ENCODE data around the gene AMMECR1.
A peak's percentile ranks its signal among the peaks of the same experiment; 100 is the strongest.
"Not testable (repeated sequence)": the region's sequence is repeated elsewhere in the genome, so short reads cannot be mapped to it uniquely, and the experiment has no call there.

Gene AMMECR1

DNA sequence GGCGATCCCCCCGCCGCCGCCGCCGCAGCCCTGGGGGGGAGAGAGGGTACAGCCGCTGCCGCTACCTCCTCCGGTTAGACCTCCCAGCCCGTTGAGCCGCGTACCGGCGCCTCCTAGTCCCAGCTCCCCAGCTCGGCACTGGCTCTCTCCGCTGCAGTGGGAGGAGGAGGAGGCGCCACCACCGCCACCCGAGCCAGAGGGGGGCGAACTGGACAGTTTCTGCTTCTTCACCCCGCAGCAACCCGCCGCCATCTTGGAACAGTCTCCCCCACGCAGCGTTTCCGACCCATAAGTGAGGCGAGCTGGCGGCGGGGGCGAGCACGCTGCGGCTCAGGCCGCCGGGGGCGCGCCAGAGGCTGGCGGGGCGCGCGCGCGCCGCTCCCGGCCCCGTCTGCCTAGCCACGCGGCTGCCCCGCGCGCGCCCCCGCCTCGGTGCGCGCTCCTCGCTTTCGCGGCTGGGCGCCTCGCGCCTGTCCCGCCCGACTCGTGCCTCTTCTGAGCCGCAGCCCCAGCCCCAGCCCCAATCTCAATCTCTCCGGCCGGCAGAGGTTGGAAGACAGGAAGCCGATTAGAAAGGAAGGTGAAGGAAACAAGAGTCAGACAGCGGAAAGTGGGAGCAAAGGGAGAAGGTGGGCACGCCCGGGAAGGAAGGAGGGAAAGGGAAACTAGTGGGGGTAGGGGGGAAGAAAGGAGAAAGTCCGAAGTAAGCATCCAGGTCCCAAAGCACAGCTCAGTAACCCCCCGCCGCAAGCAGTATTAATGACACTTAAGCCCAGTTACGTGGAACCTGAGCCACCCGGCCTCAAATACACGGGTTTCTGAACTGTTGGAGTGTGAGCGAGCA, at the start of gene AMMECR1:
Gene AMMECR1, minus strand, starts transcription at position 266 of the 844 bp plus-strand sequence. Its CDS starts 14 bp downstream, at position 252.
- DNase-seq = no peak

- no peak for DNase-seq
These were observed 45.4 kb upstream of the AMMECR1 start for GRCh38 chrX:110363244-110363643.

DNA sequence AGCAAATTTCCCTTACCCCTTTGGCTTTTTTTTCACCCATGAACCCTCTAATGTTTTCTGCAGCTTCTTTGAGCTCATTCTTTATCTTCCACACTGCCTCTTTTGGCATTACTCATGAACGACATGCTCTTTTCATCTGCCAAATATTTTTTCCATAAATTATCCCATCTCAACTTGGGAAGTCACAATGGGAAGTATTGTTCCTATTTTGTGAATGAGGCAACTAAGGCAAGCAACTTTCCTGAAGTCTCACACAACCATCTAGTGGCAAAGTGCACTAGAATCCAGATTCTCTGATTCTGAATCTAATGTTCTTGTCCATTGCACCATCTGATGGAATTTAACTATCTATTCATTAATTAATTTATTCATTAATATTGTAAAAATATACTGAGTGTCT, 41.4 kb upstream of the AMMECR1 start:
- no peak for DNase-seq

DNA sequence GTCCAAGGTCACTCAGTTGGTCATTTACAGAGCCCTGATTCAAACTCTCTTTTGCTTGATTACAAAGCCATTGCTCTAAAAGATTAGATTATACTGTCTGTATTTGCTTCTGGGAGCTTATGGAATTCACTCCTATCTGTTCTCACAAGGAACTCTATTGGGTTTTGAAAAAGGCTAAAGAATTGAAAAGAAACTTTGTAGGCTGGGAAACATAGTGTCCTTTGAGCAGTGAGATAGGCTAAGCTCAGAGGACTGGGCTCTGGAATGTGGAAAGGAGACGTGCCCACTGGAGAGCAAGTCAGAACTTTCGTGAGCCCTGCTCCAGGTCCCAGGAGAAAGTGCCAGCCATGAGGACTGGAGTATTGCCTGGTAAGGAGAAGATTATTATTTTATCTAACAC, 40.7 kb upstream of the AMMECR1 start, which contains the start of gene RTL9:
Gene RTL9, plus strand, starts transcription at position 301 of the 400 bp plus-strand sequence. CDS start 91,770 bp downstream, outside the sequence.
- no peak for DNase-seq

GRCh38 chrX:110346681-110347080, 28.8 kb upstream of the AMMECR1 start:
- DNase-seq = no peak

DNA sequence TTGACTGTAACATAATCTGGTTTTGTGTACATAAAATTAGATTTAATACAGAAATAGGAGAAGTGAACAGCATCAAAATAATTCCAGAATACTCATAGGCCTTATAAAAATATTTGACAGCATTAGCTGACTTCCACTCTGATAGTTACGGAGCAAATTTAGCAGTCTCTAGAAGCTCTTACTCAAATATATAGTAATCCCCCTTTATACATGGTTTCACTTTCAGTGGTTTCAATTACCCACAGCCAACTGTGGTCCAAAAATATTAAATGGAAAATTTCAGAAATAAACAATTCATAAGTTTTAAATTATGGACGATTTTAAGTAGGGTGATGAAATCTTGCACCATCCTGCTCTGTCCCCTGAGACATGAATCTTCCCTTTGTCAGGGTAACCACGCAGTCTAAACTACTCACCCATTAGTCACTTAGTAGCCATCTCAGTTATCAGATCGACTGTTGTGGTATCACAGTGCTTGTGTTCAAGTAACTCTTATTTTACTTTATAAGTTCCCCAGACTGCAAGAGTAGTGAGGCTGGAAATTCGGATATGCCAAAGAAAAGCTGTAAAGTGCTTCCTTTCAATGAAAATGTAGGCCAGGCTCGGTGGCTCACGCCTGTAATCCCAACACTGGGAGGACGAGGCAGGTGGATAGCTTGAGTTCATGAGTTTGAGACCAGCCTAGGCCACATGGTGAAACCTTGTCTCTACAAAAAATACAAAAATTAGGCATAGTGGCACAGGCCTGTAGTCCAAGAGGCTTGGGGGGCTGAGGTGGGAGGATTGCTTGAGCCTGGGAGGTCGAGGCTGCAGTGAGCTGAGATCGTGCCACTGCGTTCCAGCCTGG, 23.5 kb upstream of the AMMECR1 start:
- DNase-seq = no peak

DNA sequence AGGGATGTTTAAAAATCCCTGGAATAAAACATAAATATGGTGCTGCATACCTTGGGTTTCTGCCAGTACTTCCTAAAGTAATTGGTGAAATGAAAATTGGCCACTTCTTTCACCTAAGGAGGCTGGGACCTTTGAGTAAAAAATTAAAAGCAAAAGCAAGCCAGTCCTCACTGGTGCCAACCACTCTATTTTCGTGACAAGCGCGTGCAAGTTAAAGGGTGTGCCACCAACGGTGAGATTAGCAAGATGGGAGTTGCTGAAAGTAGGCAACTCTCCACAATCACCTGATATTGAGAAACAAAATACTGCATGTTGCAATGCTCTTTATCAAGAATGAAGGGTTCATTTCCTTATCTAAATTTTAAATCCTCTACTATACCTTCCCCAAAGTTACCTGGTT, 21.1 kb upstream of the AMMECR1 start:
- no peak for DNase-seq

- DNase-seq = not testable (repeated sequence)
These were observed 15.6 kb upstream of the AMMECR1 start for GRCh38 chrX:110333458-110333857.

- DNase-seq = no peak
These were observed 13.7 kb upstream of the AMMECR1 start for GRCh38 chrX:110331444-110332030.

DNA sequence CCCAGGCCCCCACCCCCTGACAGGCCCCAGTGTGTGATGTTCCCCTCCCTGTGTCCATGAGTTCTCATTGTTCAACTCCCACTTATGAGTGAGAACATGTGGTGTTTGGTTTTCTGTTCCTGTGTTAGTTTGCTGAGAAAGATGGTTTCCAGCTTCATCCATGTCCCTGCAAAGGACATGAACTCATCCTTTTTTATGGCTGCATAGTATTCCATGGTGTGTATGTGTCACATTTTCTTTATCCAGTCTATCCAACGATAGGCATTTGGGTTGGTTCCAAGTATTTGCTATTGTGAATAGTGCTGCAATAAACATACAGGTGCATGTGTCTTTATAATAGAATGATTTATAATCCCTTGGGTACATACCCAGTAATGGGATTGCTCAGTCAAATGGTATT, 10.7 kb upstream of the AMMECR1 start:
- not testable (repeated sequence) for DNase-seq

- peak; percentile 70 for DNase-seq
These were observed 9.5 kb upstream of the AMMECR1 start for GRCh38 chrX:110327336-110327735.

GRCh38 chrX:110326712-110327111, 8.8 kb upstream of the AMMECR1 start:
- DNase-seq = no peak

- no peak for DNase-seq
These were observed 4.7 kb upstream of the AMMECR1 start for GRCh38 chrX:110322603-110323002.

DNA sequence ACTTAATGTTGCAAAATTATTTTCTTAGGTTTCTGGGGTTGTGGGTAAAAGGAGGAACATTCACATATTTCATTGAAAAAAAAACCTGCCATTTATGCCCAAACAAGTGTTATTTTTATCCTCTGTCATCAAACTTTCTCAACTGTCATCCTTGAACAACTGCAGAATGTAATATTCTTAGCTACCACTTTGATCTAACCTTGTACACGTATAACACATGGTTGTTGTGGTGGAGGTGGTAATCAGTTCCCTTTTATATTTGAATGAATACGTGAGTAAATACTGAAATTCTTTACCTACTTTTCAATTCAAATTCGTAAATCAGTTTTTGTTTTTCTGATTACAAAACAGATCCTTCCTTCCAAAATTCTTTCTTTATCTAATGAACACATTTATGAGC, 3.8 kb upstream of the AMMECR1 start:
- DNase-seq = no peak

DNA sequence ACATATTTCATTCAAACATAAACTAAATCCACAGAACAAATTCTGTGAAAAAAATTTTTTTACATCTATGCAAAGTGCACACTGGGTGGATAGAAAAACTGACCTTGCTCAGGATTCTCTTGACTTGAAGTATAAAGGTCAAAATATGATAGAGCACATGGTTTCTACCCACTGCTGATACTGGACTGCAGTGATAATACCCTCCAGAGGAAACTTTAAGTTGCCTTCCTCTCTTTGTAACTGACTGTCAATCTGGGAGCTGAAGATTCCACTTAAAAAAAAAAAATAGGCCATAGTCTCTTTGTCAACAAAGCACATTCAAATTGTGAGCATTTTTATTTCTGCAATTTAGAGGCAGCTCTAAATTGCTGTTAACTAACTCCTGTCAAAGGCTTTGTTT, 3.2 kb upstream of the AMMECR1 start:
- no peak for DNase-seq

- DNase-seq = no peak
These were observed 2.6 kb upstream of the AMMECR1 start for GRCh38 chrX:110320381-110320987.

DNA sequence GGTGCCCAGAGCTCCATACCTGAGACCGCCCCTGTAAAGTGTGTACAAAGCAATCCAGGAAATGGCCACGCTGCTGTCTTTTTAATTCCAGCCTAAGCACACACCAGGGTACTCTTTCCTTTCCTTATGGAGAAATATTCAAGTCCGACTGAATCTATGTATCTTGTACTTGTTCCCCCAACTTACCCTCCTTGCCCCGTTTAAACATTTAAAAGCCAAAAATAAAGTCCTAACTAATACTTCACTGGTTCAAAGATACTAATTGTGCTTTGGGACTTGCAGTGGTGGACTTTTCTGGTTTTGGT, 731 bp upstream of the AMMECR1 start:
- DNase-seq = no peak

DNA sequence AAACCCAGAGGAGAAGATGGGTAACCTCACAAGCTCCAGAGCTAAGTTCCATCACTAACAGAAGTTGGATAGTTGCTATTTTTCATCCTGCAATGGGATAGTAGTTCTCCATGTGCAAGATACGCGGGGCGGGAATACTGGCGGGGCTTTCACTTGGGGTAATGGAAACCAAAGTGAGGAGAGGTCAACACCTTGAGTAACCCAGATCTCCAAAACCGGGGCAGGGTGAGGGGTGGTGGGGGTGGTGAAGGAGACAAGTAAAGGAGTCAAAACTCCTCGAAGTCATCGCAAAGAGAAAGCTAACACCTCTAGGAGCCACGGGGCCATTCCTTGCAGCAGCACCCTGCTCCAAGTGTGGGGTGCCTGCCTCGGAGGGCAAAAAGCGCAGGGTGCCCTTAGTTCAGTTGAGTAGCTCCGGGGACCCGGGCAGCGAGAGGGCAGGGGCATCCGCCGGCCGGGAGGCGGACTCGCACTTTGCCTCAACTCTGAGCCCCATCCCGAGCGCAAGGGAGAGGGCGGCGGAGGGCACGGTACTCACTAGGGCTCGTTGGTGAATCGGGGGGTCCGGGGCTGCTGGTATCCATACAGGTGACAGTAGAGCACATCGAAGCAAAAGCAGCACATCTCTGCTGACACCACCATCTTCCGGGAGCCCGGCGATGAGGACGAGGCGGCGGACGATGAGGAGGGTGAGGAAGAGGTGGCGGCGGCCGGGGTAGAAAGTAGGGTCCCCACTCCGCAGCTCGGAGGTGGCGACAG, 645 bp downstream of the AMMECR1 start:
- DNase-seq = no peak

- DNase-seq = no peak
These were observed 1.4 kb downstream of the AMMECR1 start for GRCh38 chrX:110316351-110317060.

- no peak for DNase-seq
These were observed 2.3 kb downstream of the AMMECR1 start for GRCh38 chrX:110315551-110315950.

DNA sequence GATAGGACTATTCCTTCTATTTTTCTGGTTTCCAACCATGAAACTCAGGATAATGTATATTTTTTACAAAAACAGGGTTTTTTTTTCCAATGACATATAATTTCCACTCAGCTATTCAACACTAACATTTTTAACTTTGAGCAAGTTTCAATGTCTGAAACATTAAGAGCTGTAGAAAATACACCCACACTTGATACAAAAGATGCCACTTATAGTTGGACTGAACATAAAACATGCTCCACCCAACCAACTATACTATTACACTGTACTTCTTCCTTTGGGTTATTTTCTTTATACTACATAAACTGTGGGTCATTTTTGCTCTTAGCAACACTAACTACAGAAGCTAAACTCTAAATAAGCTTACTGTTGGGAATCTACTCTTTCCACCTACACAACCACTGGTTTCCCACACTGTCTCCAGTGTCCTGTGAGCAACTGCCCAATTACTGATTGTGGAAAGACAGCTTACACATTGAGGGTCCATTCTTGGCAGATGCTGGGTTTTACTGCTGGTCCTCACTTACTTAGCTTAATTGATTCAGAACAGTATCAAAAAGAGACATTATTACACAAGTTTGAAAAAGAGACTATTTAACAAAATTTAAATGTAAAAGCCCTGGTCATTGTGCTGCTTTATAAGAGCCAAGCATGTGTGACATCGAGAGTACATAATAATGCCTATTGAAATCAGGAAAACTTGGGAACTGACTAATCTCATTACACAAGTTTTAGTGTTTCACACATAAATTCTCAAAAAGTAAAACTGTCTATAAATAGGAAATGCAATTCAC, 6.3 kb downstream of the AMMECR1 start:
- no peak for DNase-seq

Measured in SIG-M5 (cell line).